H9 (cell line): ENCODE data around the gene LEF1. TPM values are rescaled to one million over a fixed set of nuclear protein-coding genes. Genes with fewer than 3 reads are reported as not detected.

Source experiments
- DNase-seq: peaks from one replicate; pipeline ENCODE4 v3.0.0-alpha.2; 2017
- H2AFZ ChIP-seq: one replicate; pipeline ENCODE4 v1.6.1; 2013; ENCODE audit warnings: mild to moderate bottlenecking, low read length, control low read depth, moderate library complexity
- H2AK5ac ChIP-seq: 2 replicates; pipeline ENCODE4 v1.6.1; 2013; ENCODE audit warnings: low read length, control low read depth, mixed read lengths; ENCODE audit not compliant: insufficient read length
- H2BK120ac ChIP-seq: one replicate; pipeline ENCODE4 v1.6.1; 2013; ENCODE audit warnings: low read depth, mild to moderate bottlenecking, low read length, control low read depth, inconsistent platforms; ENCODE audit not compliant: poor library complexity, severe bottlenecking
- H2BK12ac ChIP-seq: 2 replicates; pipeline ENCODE4 v1.6.1; 2013; ENCODE audit warnings: low read length, control low read depth, mixed read lengths, low read depth; ENCODE audit not compliant: insufficient read length
- H2BK15ac ChIP-seq: 2 replicates; pipeline ENCODE4 v1.6.1; 2013; ENCODE audit warnings: low read depth, low read length, control low read depth
- H2BK20ac ChIP-seq: one replicate; pipeline ENCODE4 v1.6.1; 2013; ENCODE audit warnings: low read depth, mild to moderate bottlenecking, low read length, control low read depth, inconsistent platforms; ENCODE audit not compliant: poor library complexity, severe bottlenecking
- H2BK5ac ChIP-seq: 2 replicates; pipeline ENCODE4 v1.6.1; 2013; ENCODE audit warnings: low read length, control low read depth, mixed read lengths; ENCODE audit not compliant: insufficient read length
- H3K14ac ChIP-seq: 2 replicates; pipeline ENCODE4 v1.6.1; 2013; ENCODE audit warnings: low read length, control low read depth; ENCODE audit not compliant: insufficient read depth
- H3K18ac ChIP-seq: 2 replicates; pipeline ENCODE4 v1.6.1; 2013; ENCODE audit warnings: low read depth, mild to moderate bottlenecking, mixed read lengths, low read length, control low read depth; ENCODE audit not compliant: insufficient read length
- H3K23ac ChIP-seq: 2 replicates; pipeline ENCODE4 v1.6.1; 2013; ENCODE audit warnings: low read length, control low read depth, mixed read lengths, low read depth; ENCODE audit not compliant: insufficient read length
- H3K23me2 ChIP-seq: 2 replicates; pipeline ENCODE4 v1.6.1; 2013; ENCODE audit warnings: low read depth, mild to moderate bottlenecking, mixed read lengths, low read length, control low read depth; ENCODE audit not compliant: insufficient read length, poor library complexity, severe bottlenecking
- H3K27ac ChIP-seq: 2 replicates; pipeline ENCODE4 v1.5.1; 2013; ENCODE audit warnings: low read length, control low read depth, mixed read lengths, low read depth; ENCODE audit not compliant: insufficient read length
- H3K27me3 ChIP-seq: 2 replicates; pipeline ENCODE4 v1.6.1; 2013; ENCODE audit warnings: low read length, control low read depth, inconsistent platforms; ENCODE audit not compliant: insufficient read depth
- H3K4ac ChIP-seq: 2 replicates; pipeline ENCODE4 v1.6.1; 2013; ENCODE audit warnings: low read depth, mild to moderate bottlenecking, control low read depth, inconsistent platforms, low read length, moderate library complexity
- H3K4me1 ChIP-seq: 2 replicates; pipeline ENCODE4 v1.6.1; 2013; ENCODE audit warnings: low read length, control low read depth, inconsistent platforms; ENCODE audit not compliant: insufficient read depth
- H3K4me2 ChIP-seq: 2 replicates; pipeline ENCODE4 v1.6.1; 2013; ENCODE audit warnings: low read length, control low read depth, mixed read lengths; ENCODE audit not compliant: insufficient read length, insufficient read depth
- H3K56ac ChIP-seq: 2 replicates; pipeline ENCODE4 v1.6.1; 2013; ENCODE audit warnings: low read depth, mild to moderate bottlenecking, mixed read lengths, low read length, control low read depth; ENCODE audit not compliant: insufficient read length
- H3K79me1 ChIP-seq: 2 replicates; pipeline ENCODE4 v1.6.1; 2013; ENCODE audit warnings: low read depth, mild to moderate bottlenecking, moderate library complexity, low read length, control low read depth, inconsistent platforms; ENCODE audit not compliant: insufficient read depth, poor library complexity, severe bottlenecking
- H3K79me2 ChIP-seq: 2 replicates; pipeline ENCODE4 v1.6.1; 2013; ENCODE audit warnings: low read length, control low read depth, inconsistent platforms; ENCODE audit not compliant: insufficient read depth
- H3K9ac ChIP-seq: 2 replicates; pipeline ENCODE4 v1.6.1; 2013; ENCODE audit warnings: low read length, control low read depth, mixed read lengths; ENCODE audit not compliant: insufficient read length; ENCODE audit errors: extremely low read depth
- H3K9me3 ChIP-seq: one replicate; pipeline ENCODE4 v1.6.1; 2013; ENCODE audit warnings: low read depth, low read length, inconsistent platforms; ENCODE audit not compliant: control insufficient read depth
- H3T11ph ChIP-seq: one replicate; pipeline ENCODE4 v1.6.1; 2013; ENCODE audit warnings: mild to moderate bottlenecking, low read length, control low read depth, inconsistent platforms
- H4K20me1 ChIP-seq: one replicate; pipeline ENCODE4 v1.6.1; 2013; ENCODE audit not compliant: control insufficient read depth, insufficient read length, insufficient read depth
- H4K5ac ChIP-seq: 2 replicates; pipeline ENCODE4 v1.6.1; 2013; ENCODE audit warnings: low read depth, mild to moderate bottlenecking, mixed read lengths, low read length, control low read depth; ENCODE audit not compliant: insufficient read length
- H4K8ac ChIP-seq: replicated peaks from 2 replicates; pipeline ENCODE4 v1.6.1; 2013; ENCODE audit warnings: low read length, control low read depth, mixed read lengths, low read depth; ENCODE audit not compliant: insufficient read length
- H4K91ac ChIP-seq: 2 replicates; pipeline ENCODE4 v1.6.1; 2013; ENCODE audit warnings: low read depth, mild to moderate bottlenecking, moderate library complexity, mixed read lengths, low read length, control low read depth; ENCODE audit not compliant: insufficient read length
- H3K27ac Mint-ChIP-seq, 3 experiments: 2 replicates in 2 of 3; 3 replicates in 1 of 3; pipeline ENCODE4 v1.8.0; 2020 to 2021; ENCODE audit warnings: mixed read lengths in 3 of 3, mild to moderate bottlenecking in 1 of 3, moderate library complexity in 1 of 3
- H3K27me3 Mint-ChIP-seq: 2 replicates; pipeline ENCODE4 v1.8.0; 2021; ENCODE audit warnings: low read depth, mild to moderate bottlenecking, moderate library complexity, mixed read lengths
- H3K36me3 Mint-ChIP-seq, 3 experiments: 2 replicates in 2 of 3; 3 replicates in 1 of 3; pipeline ENCODE4 v1.8.0; 2020 to 2021; ENCODE audit warnings: low read depth in 3 of 3, mixed read lengths in 3 of 3; ENCODE audit not compliant: insufficient read depth in 1 of 3
- H3K4me1 Mint-ChIP-seq, 2 experiments: 2 replicates each; pipeline ENCODE4 v1.8.0; 2020; ENCODE audit warnings: mixed read lengths in 2 of 2
- H3K4me3 Mint-ChIP-seq, 2 experiments: 2 replicates in 1 of 2; 3 replicates in 1 of 2; pipeline ENCODE4 v1.8.0; 2020 to 2021; ENCODE audit warnings: mild to moderate bottlenecking in 2 of 2, mixed read lengths in 2 of 2, moderate library complexity in 1 of 2
- H3K9me3 Mint-ChIP-seq, 2 experiments: 2 replicates in 1 of 2; 3 replicates in 1 of 2; pipeline ENCODE4 v1.8.0; 2020; ENCODE audit warnings: mild to moderate bottlenecking in 2 of 2, mixed read lengths in 2 of 2, moderate library complexity in 1 of 2
- WGBS: extraction: QIAGEN DNeasy Blood & Tissue Kit; methylation state at CpG from one replicate; pipeline ENCODE4 v1.1.7; 2013; ENCODE audit warnings: missing lambda C conversion rate, low lambda C conversion rate, mixed read lengths; ENCODE audit not compliant: insufficient read length; ENCODE audit errors: extremely low coverage; 5-methylcytosine and 5-hydroxymethylcytosine counted together
- total RNA-seq: library from RNA; stranded (reverse); gene quantifications from 2 replicates; pipeline ENCODE4 v1.2.1, GENCODE V29; 2021
- TF ChIP-seq, protein P1 (sequence below): fragments of 200-600 bp; sonication (generic); conservative IDR thresholded peaks from 3 replicates; pipeline ENCODE4 v1.8.0; 2021; ENCODE audit warnings: antibody characterized with exemption, mild to moderate bottlenecking

Gene LEF1
- total RNA-seq, 1 experiment from 2014 or later: 2.5 TPM

DNA sequence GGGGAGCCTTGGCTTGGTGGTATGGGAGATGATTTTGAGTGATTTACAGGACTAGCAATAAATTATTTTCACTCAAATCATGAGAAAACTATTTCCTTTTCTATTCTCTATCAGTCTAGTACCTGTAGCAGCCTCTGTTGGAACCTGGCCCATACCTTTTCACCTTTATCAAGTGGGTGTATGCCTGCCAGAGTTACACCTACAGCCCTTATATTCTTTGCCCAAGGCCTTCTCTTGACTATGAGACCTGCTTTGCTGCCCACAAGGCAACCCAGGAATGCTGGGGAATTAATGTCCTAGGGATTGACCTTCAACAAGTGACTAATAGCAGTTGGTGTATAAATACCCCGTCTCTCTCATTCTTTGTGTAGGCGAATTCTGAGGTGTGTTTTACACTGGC is 20.0 kb upstream of the LEF1 start:
- Histone ChIP-seq H2AFZ (no peak overlapping the region), H3K56ac (no peak overlapping the region), H3K9me3 (no peaks in the 10 kb centered on the region), H3K79me1 (no peaks in the 10 kb centered on the region), H3K4me2 (no peak overlapping the region), H4K91ac (no peak overlapping the region), H4K20me1 (no peaks in the 10 kb centered on the region), H3K23me2 (no peaks in the 10 kb centered on the region), H2BK15ac (no peak overlapping the region), H4K5ac (no peak overlapping the region), H3K18ac (no peak overlapping the region), H2BK20ac (no peak overlapping the region), H2BK5ac (no peak overlapping the region), H3K23ac (no peak overlapping the region), H3K9ac (no peak overlapping the region), H4K8ac (no peak overlapping the region), H2BK12ac (no peak overlapping the region), H3T11ph (no peak overlapping the region), H2AK5ac (no peak overlapping the region), H2BK120ac (no peak overlapping the region), H3K14ac (no peak overlapping the region), H3K4ac (no peak overlapping the region), H3K27ac (no peak overlapping the region), H3K27me3 (peaks cover 21% of the 10 kb centered on the region), H3K79me2 (no peaks in the 10 kb centered on the region), H3K4me1 (no peaks in the 10 kb centered on the region)
- Mint-ChIP-seq H3K27ac (no peak overlapping the region), H3K4me3 (no peak overlapping the region), H3K27me3 (peaks cover 94% of the 10 kb centered on the region), H3K4me1 (peaks cover 23 to 35% of the 10 kb centered on the region in 2 experiments), H3K9me3 (no peaks in the 10 kb centered on the region; a peak in 1 of 5 replicates), H3K36me3 (no peaks in the 10 kb centered on the region; a peak in 1 of 7 replicates)
- DNase-seq: no peak
- TF ChIP-seq, protein P1, sequence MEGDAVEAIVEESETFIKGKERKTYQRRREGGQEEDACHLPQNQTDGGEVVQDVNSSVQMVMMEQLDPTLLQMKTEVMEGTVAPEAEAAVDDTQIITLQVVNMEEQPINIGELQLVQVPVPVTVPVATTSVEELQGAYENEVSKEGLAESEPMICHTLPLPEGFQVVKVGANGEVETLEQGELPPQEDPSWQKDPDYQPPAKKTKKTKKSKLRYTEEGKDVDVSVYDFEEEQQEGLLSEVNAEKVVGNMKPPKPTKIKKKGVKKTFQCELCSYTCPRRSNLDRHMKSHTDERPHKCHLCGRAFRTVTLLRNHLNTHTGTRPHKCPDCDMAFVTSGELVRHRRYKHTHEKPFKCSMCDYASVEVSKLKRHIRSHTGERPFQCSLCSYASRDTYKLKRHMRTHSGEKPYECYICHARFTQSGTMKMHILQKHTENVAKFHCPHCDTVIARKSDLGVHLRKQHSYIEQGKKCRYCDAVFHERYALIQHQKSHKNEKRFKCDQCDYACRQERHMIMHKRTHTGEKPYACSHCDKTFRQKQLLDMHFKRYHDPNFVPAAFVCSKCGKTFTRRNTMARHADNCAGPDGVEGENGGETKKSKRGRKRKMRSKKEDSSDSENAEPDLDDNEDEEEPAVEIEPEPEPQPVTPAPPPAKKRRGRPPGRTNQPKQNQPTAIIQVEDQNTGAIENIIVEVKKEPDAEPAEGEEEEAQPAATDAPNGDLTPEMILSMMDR: no peak
- no CpG with 5 or more reads among the region's 2 CpGs for WGBS
